T-helper 1 cell (primary cell): ENCODE measurements around the gene NUDT1.

Source experiments
- DNase-seq, 5 donors: peaks; one replicate each; pipeline ENCODE4 v3.0.0-alpha.2; 2012 to 2020

The NUDT1 gene

DNA sequence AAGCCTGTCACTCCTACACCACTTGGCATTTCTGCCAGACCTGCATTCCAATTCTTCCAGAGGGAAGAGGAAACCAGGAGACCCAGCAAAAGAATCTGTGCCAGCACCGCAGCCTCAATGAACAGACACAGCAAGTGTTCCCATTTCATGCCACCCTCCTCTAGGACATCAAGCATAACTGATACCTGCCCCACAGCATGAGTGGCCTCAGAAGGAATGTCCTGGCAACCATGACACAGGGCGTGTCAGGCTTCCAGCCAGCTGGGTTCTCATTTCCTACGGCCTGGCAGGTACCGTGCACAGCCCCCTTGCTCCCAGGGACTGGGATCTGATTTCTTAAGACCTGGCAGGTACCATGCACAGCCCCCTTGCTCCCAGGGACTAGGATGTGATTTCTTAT lies 17.1 kb upstream of the NUDT1 start:
- DNase-seq, result no peak

- no peak for DNase-seq
These were observed 16.7 kb upstream of the NUDT1 start for GRCh38 chr7:2225336-2225735.

DNA sequence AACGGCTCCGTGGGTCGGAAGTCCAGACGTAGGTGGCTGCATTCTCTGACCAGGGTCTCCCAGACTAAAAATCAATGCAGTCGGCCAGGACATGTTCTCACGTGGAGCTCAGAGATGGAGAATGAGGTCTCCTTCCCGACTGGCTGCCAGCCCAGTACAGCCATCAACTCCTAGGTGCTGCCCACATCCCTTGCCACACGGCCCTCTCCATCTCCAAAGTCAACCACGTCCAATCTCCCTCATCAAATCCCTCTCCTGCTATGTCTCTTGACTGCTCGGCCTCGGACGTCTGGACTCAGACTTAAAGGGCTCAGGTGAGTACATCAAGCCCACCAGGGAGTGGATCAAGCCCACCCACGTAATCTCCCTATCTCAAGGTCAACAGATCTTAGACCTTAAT lies 16.2 kb upstream of the NUDT1 start:
- no peak for DNase-seq

DNA sequence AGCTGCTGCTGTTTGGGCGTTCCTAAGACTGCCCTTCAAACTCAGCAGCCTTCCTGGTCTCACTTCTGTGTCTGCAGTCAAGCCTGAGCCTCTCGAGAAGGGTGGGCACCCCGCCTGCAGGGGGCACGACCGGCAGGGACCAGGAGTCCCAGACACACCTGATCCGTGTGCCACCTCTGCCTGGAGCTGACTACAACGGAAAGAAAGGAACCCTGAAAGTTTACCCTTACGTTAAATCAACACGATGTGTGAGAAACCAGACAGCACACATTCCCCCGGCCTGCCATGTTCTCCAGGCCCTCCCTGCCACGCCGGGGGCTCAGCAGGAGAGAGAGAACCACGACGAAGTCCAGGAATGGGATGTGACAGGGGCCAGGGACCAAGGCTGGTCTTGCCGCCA lies 14.3 kb upstream of the NUDT1 start:
- DNase-seq, result no peak

- DNase-seq, result no peak
These were observed 13.1 kb upstream of the NUDT1 start for GRCh38 chr7:2228921-2229320.

GRCh38 chr7:2229467-2229866 lies 12.6 kb upstream of the NUDT1 start:
- DNase-seq, result no peak

- no peak for DNase-seq
These were observed 11.8 kb upstream of the NUDT1 start for GRCh38 chr7:2230226-2230625.

- DNase-seq, result no peak
These were observed 11.1 kb upstream of the NUDT1 start for GRCh38 chr7:2230882-2231281.

DNA sequence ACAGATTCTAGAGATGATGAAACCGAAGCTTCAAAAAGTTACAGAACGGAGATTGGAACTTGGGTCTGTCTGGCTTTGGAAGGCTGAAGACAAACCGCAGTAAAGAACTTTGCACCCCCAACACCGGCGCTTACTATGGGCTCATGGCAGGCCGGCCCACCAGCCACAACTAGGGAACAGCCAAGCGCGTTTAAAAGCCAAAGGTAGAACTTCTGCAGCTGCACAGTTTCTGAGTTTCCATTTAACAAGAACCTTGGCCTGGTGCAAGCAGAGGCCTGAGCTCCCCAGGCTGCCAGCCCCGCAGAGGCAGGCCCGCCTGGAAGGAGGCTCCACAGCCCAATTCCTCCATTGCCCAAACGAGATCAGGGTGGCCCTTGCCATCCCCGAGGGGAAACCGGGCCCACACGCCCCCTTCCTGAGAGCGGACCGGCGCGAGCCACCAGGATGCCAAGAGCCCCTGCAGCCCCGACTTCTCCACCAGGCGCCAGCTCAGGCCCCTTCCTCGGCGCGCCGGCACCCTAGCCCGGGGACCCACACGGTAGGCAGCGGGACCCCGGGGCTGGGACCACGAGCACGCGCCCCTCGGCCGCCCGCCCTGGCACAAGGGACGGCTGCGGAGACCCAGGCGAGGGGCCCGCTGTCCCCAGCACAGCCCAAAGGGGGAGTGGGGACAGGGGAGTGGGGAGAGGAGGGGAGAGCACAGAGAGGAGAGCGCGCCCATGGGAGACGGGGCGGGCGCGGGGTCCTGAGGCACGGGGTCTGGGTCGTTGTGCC lies 9.8 kb upstream of the NUDT1 start:
- peak in 3 of 5 donors; percentile 10 to 21 (median 13) for DNase-seq

DNA sequence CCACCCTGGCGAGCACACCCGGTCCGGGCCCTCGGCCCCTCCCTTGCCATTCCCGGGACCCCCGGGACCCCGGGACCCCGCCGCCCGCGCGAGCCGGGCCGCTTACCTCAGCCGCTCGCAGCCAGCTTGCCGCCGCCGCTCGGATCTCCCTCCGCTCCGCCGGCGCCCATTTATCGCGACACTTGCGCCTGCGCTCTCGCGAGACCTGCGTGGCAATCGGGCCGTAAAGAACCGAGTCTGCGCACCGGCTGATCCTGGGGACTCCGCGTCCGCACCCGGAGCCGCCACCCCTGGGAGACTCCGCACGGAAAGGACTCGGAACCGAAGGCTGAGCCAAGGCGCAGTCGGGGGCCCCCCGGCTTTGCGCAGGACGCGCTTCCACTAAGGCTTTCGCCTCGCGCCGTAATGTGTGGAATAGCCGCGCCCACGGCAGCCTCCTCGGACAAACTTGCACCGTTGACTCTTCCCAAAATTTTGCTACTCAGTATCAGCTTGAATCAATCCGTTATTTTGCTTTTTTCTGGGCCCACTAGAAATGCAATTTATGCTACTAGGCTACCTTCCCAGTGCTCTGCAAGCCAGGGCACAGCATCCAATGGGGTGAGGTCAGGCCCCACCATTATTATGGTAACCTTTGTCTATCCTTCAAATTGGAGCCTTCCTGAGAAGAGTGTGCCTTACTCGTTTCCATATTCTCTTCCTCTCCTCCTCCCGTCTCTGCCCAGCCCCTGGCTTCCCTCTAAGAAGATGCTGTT lies 9.1 kb upstream of the NUDT1 start, which contains the start of gene MAD1L1:
Gene MAD1L1 (minus strand): TSS at position 180 of the 755 bp plus-strand sequence. CDS start 2,812 bp downstream, outside the sequence.
- peak; percentile 77 to 87 (median 85) for DNase-seq

DNA sequence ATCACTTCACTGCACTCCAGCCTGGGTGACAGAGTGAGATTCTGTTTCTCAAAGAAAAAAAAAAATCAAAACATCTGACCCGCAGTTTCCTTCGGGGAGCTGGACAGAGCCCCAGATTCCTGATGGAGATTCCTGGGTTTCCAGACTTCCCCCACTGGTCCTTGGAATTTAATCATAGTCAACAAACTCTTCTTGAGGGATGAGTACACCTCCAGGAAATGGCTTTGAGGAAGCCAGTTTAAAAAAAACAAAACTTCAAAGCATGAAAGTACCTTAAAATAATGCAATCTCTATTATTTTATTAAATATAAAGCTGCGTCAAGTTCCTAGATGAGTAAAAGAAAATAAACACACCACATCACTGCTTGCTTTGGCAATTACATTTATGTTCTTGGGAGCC lies 8.1 kb upstream of the NUDT1 start:
- DNase-seq, result no peak

DNA sequence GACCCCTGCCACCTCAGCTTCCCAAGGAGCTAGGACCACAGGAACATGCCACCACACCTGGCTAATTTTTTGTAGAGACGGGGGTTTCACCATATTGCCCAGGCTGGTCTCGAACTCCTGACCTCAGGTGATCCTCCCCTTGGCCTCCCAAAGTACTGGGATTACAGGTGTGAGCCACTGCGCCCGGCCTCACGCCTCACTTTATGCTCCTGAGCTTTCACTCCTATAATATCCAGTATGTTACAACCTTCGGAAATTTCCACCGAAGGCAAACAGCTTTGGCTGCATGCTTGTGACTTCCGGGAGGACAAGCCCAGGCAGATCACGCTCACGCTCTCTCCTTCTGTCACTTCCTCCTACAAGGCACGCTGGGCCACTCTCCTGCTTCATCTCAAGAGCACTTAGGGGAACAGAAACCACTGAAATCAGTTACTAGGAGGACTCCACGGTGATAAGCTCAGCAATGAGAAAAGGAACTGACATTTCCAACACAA lies 4.9 kb upstream of the NUDT1 start:
- no peak for DNase-seq

- DNase-seq, result no peak
These were observed 2.8 kb upstream of the NUDT1 start for GRCh38 chr7:2239242-2239641.

DNA sequence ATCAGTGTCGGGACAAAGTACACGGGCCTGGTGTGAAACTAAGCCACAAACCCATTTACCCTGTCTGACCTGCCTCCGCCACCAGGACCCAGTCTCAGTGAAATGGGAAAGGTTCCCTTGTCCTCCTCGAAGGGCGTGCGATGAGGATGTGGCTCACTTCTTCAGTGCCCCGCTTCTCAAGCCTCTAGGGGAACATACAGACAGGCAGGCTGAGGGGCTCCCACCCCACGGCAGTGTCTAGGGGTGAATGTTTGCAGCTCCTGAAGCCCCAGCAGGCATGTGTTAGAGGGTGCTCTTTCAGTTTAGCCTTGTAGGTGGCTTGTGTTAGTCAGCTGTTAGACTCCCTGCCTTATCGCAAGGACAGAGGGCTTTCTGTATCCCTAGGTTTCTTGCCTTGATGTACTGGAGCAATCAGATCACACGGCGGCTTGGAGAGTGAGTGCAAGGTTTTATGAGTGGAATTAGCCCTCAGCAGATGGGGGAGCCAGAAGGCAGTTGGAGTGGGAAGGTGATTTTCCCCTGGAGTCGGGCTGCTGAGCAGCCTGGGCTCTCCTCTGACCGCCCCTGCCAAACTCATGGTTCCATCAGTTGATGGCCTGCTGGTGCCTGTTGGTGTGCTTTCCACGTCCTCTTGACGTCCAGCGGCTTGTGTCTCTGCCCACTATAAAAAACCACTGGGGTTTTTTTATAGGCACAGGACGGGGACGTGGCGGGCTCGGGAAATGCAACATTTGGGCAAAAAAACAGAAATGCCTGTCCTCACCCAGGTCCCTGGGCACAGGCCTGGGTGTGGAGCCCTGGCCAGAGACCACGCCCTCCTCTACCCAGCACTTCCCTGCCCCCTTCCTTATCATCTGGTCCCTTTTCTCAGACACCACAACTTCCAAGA lies 759 bp downstream of the NUDT1 start:
- DNase-seq, result peak in 2 of 5 donors; percentile 13 to 32

DNA sequence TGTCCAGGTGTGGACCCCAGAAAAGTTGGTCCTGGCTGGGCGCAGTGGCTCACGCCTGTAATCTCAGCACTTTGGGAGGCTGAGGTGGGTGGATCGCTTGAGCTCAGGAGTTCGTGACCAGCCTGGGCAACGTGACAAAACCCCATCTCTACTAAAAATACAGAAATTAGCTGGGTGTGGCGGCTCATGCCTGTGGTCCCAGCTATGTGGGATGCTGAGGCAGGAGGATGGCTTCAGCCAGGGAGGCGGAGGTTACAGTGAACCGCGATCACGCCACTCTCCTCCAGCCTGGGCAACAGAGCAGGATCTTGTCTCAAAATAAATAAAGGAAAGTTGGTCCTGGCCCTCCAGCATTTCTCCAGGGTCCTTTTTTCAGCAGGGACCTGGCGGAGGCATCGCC lies 1.4 kb downstream of the NUDT1 start:
- no peak for DNase-seq

GRCh38 chr7:2244404-2244995 lies 2.5 kb downstream of the NUDT1 start:
- no peak for DNase-seq

DNA sequence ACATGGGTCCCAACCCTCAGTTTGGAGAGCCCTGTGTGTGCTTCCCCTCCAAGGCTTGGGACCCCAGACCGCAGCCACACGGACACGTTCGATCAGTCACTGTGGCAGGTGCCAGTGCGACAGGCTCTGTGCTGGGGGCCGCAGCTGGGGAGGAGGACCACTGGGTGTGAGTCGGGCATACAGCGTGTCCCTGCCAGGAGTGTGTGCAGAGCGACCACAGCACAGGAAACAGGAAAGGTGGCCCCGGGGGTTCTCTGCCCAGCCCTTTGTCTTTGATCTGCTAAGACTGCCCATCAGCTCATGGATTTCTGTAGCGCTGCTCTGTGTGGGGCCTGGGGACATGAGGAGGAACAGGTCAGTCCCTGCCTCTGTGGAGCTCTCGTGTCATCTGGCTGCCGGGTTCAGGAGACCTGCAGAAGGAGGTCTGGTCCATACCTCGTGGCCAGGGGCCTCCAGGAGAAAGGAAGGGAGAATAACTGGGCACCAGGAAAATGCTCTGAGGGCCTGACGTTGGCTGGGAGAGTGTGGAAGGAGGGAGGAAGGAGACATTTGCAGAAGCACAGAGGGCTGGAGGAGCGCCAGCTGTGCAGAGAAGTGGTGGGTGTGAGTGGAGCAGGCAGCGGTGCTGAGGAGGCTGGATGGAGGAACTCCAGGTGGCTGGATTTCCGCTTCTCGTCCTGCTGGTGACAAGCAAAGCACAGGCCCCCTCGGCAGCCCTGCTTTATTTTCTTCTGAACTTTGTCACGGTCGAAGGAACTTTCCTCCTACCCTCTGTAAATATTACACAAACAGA lies 4.1 kb downstream of the NUDT1 start:
- DNase-seq, result no peak

DNA sequence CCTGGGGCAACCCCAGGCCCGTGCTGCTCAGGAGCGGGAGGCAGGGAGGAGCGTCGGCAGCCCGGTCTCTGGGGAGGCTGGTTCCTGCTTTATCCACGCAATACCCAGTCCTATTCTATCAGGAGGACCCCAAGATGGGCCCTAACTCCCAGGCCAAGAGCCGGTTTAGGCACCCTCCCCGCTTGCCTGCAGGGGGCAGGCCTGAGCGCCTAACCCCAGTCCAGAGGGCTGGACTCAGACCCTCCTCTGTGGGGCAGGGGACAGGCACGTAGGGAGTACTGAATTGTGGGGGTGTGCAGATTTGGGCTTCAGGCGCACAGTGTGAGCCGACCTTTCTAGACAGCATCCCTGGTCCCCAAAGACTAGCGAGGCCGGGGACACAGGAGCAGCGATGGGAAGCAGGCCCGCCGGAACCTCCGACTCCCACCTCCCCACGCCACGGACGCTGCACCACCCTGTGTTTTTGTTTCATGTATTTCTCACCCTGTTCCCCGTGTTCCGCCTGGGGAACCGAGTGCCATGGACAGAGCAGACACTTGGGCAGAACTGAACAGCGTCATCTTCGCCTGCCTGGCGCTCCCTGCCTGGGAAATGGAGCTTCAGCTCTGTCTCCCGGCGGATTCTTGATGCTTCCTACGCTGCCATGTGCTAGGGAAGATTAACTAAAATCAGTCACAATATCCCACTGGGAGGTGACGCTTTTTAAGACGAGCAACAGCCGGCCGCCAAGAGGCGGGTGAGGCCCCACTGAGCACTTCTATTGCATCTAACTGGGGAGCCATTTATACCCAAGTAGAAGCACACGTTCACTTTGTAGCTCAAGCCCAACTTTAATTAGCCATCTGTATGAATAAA lies 5.3 kb downstream of the NUDT1 start:
- no peak for DNase-seq

GRCh38 chr7:2248984-2249694 lies 7.1 kb downstream of the NUDT1 start:
- DNase-seq, result peak in 1 of 5 donors; percentile 49

DNA sequence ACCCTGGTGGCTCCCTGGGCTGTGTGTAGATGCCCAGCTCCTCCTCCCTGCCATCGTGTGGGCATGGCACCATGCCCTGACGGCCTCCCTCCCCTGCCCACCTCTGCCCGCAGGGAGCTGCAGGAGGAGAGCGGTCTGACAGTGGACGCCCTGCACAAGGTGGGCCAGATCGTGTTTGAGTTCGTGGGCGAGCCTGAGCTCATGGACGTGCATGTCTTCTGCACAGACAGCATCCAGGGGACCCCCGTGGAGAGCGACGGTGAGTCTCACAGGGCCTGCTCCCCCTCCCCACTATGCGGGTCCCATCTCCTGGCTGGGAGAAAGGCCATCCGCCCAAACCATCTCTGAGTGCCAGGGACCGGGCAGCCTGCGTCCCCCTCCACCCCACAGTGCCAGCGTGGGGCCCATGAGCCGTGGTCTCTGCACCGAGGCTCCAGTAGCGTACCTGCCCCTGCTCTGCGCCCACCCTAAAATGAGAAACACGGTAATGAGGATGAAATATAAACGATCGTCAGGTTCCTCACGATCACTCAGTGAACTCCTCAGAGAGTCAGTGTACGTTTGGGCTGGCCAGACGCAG lies 7.8 kb downstream of the NUDT1 start:
- no peak for DNase-seq
